ENCODE data around the gene GBF1. TPM values are rescaled to one million over a fixed set of nuclear protein-coding genes. Genes with fewer than 3 reads are reported as not detected.
"Not testable (repeated sequence)": the region's sequence is repeated elsewhere in the genome, so short reads cannot be mapped to it uniquely, and the experiment has no call there.

GBF1 gene
- total RNA-seq, 1 experiment from 2014 or later, result 28.3 TPM

GRCh38 chr10:102245932-102246251, 560 bp downstream of the GBF1 start:
- TF ChIP-seq CTCF (conservative IDR thresholded peaks at IDR 0.05) (no peak), EZH2 (IDR thresholded peaks at IDR 0.05; ENCODE audit: low read depth) (no peak)
- Histone ChIP-seq H3K9me3 (ENCODE audit: insufficient read depth, low read depth) (no peaks in the 10 kb centered on the region), H2AFZ (peak overlapping the region; percentile 60; the same call in 1 of the 2 replicates), H4K20me1 (ENCODE audit: insufficient read depth) (peaks cover 9% of the 10 kb centered on the region), H3K9me2 (ENCODE audit: insufficient read depth) (no peaks in the 10 kb centered on the region), H3K27me3 (ENCODE audit: insufficient read depth, low read depth) (no peaks in the 10 kb centered on the region), H3K4me3 (peak overlapping the region; percentile 98), H3K36me3 (ENCODE audit: low read depth) (no peaks in the 10 kb centered on the region), H3K4me1 (replicated peaks; ENCODE audit: insufficient read depth) (peaks cover 23% of the 10 kb centered on the region), H3K27ac (no peak overlapping the region), H3K79me2 (ENCODE audit: low read depth) (peaks cover 50% of the 10 kb centered on the region), H3F3A (ENCODE audit: insufficient read depth, low read depth) (no peaks in the 10 kb centered on the region), H3K4me2 (peak overlapping the region; percentile 93)
- no TSS peak for BruUV-seq (replicated peaks)
- no peak for DNase-seq
- CTCF ChIA-PET, result interaction anchor here (0.7 kb wide), 1 partner anchor 16 kb away, joined by 3 read pairs; no protein-coding TSS in a partner anchor
- POLR2A ChIA-PET (ENCODE audit: unreplicated experiment), result interaction anchor here (0.6 kb wide), 1 partner anchor 348 kb away, joined by 3 read pairs; no protein-coding TSS in a partner anchor
- intact Hi-C loops (cut with micrococcal nuclease; ENCODE audit: unreplicated experiment), result no loop called here

- Histone ChIP-seq H3K9me2 (ENCODE audit: insufficient read depth) (no peaks in the 10 kb centered on the region), H3K27ac (no peak overlapping the region), H2AFZ (0 out of 2 replicates have a peak overlapping the region, but pooled peaks have one; percentile 60), H4K20me1 (ENCODE audit: insufficient read depth) (peaks cover 12% of the 10 kb centered on the region), H3K36me3 (ENCODE audit: low read depth) (no peaks in the 10 kb centered on the region), H3K4me3 (peak overlapping the region; percentile 98), H3K79me2 (ENCODE audit: low read depth) (peaks cover 54% of the 10 kb centered on the region), H3K9me3 (ENCODE audit: insufficient read depth, low read depth) (no peaks in the 10 kb centered on the region), H3F3A (ENCODE audit: insufficient read depth, low read depth) (no peaks in the 10 kb centered on the region), H3K4me2 (peak overlapping the region; percentile 93), H3K4me1 (replicated peaks; ENCODE audit: insufficient read depth) (peaks cover 23% of the 10 kb centered on the region), H3K27me3 (ENCODE audit: insufficient read depth, low read depth) (no peaks in the 10 kb centered on the region)
- POLR2A ChIA-PET (ENCODE audit: unreplicated experiment), result no interaction called here
- no peak for TF ChIP-seq EZH2 (IDR thresholded peaks at IDR 0.05; ENCODE audit: low read depth)
- intact Hi-C loops (cut with micrococcal nuclease; ENCODE audit: unreplicated experiment), result no loop called here
- DNase-seq, result peak in 1 of 2 experiments; percentile 42
- CTCF ChIA-PET, result no interaction called here
- no TSS peak for BruUV-seq (replicated peaks)
Observed at GRCh38 chr10:102246261-102246660, 929 bp downstream of the GBF1 start.

DNA sequence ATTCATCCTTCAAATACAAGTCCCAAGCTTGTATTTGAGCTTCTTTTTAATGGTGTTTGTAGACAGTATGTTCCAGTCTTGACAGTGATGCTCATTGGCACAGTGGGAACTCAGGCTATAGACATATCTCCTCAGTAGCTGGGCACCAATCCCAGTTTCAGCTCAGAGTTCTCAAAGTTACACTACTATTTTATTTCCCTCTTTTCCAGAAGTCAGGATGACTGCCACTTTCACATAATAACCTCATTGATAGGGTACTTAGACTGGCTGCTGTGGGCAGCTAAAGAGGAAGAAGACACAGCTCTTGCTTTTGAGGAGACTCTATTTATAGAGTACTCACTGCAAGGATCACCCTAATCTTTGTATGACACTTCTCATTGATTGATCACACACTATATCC, 2.4 kb downstream of the GBF1 start:
- TF ChIP-seq EZH2 (IDR thresholded peaks at IDR 0.05; ENCODE audit: low read depth), result no peak
- TF ChIP-seq CTCF (conservative IDR thresholded peaks at IDR 0.05), result no peak
- ChIA-PET CTCF (interaction anchor here (1.0 kb wide), 1 partner anchor 16 kb away, joined by 3 read pairs; no protein-coding TSS in a partner anchor), POLR2A (ENCODE audit: unreplicated experiment) (interaction anchor here (0.7 kb wide), 1 partner anchor 21 kb away, joined by 16 read pairs; no protein-coding TSS in a partner anchor)
- Histone ChIP-seq H3K27ac (no peak overlapping the region), H2AFZ (no peak overlapping the region), H3K9me2 (ENCODE audit: insufficient read depth) (no peaks in the 10 kb centered on the region), H3F3A (ENCODE audit: insufficient read depth, low read depth) (no peaks in the 10 kb centered on the region), H3K36me3 (ENCODE audit: low read depth) (no peaks in the 10 kb centered on the region), H3K4me1 (replicated peaks; ENCODE audit: insufficient read depth) (peaks cover 23% of the 10 kb centered on the region), H4K20me1 (ENCODE audit: insufficient read depth) (peaks cover 12% of the 10 kb centered on the region), H3K4me2 (0 out of 2 replicates have a peak overlapping the region, but pooled peaks have one; percentile 93), H3K79me2 (ENCODE audit: low read depth) (peaks cover 58% of the 10 kb centered on the region), H3K9me3 (ENCODE audit: insufficient read depth, low read depth) (no peaks in the 10 kb centered on the region), H3K4me3 (no peak overlapping the region), H3K27me3 (ENCODE audit: insufficient read depth, low read depth) (no peaks in the 10 kb centered on the region)
- no peak for DNase-seq
- BruUV-seq (replicated peaks), result no TSS peak
- intact Hi-C loops (cut with micrococcal nuclease; ENCODE audit: unreplicated experiment), result no loop called here

- H3K4me3 ChIP-seq, result not testable (repeated sequence)
Observed at GRCh38 chr10:102252508-102252907, 7.2 kb downstream of the GBF1 start.

More at GRCh38 chr10:102252508-102252907, 7.2 kb downstream of the GBF1 start:
- H3K4me2 ChIP-seq; H3K36me3 ChIP-seq (ENCODE audit: low read depth); intact Hi-C loops (cut with micrococcal nuclease; ENCODE audit: unreplicated experiment); DNase-seq; H3K27me3 ChIP-seq (ENCODE audit: insufficient read depth, low read depth); H2AFZ ChIP-seq; H3K4me1 ChIP-seq (replicated peaks; ENCODE audit: insufficient read depth); H3K27ac ChIP-seq; H3K9me2 ChIP-seq (ENCODE audit: insufficient read depth); H3K9me3 ChIP-seq (ENCODE audit: insufficient read depth, low read depth); BruUV-seq (replicated peaks); H3F3A ChIP-seq (ENCODE audit: insufficient read depth, low read depth); H4K20me1 ChIP-seq (ENCODE audit: insufficient read depth); CTCF ChIA-PET: not testable (repeated sequence)
- POLR2A ChIA-PET (ENCODE audit: unreplicated experiment), result interaction anchor here (0.6 kb wide), 1 partner anchor 1878 kb away, joined by 4 read pairs; no protein-coding TSS in a partner anchor
- peaks cover 70% of the 10 kb centered on the region for H3K79me2 ChIP-seq (ENCODE audit: low read depth)
